ENCODE results near the gene STAT6.
"Not testable (repeated sequence)": the region's sequence is repeated elsewhere in the genome, so short reads cannot be mapped to it uniquely, and the experiment has no call there.

STAT6 gene

GRCh38 chr12:57069523-57069922 lies 41.6 kb downstream of the STAT6 start:
- in situ Hi-C loops (cut with MboI; ENCODE audit: low sequenced_read_pairs) = loop anchor here (5.0 kb wide), 2 partner anchors 43 to 108 kb away; partner anchors contain the start of gene STAT6
- H3K4me3 ChIP-seq = no peak overlapping the region
- H3K4me1 ChIP-seq = no peaks in the 10 kb centered on the region
- peaks cover 66% of the 10 kb centered on the region for H3K36me3 ChIP-seq (replicated peaks)
- no peaks in the 10 kb centered on the region for H3K27me3 ChIP-seq (ENCODE audit: low read depth)
- 0 out of 2 replicates have a peak, but pooled peaks cover 3% of the 10 kb centered on the region for H3K9me3 ChIP-seq
- DNase-seq (ENCODE audit: low spot score in 2 of 2) = peak; percentile 52 to 68

DNA sequence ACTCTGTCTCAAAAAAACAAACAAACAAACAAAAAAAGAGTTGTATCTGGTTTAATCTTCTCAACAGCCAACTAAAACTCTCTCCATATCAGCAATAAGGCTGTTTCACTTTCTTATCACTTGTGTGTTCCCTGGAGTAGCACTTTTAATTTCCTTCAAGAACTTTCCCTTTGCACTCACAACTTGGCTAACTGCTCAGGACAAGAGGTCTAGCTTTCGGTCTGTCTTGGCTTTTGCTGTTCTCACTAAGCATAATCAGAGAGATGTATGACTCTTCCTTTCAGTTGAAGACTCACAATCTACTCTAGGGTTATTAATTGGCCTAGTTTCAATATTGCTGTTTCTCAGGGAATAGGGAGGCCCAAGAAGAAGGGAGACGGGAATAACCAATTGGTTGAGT lies 44.9 kb downstream of the STAT6 start:
- H3K4me3 ChIP-seq = no peak overlapping the region
- in situ Hi-C loops (cut with MboI; ENCODE audit: low sequenced_read_pairs) = loop anchor here (5.0 kb wide), 2 partner anchors 46 to 111 kb away; partner anchors contain the start of gene STAT6
- H3K36me3 ChIP-seq (replicated peaks) = peaks cover 77% of the 10 kb centered on the region
- no peak for DNase-seq (ENCODE audit: low spot score in 2 of 2)
- H3K4me1 ChIP-seq = no peaks in the 10 kb centered on the region
- H3K9me3 ChIP-seq = 0 out of 2 replicates have a peak, but pooled peaks cover 3% of the 10 kb centered on the region
- no peaks in the 10 kb centered on the region for H3K27me3 ChIP-seq (ENCODE audit: low read depth)

DNA sequence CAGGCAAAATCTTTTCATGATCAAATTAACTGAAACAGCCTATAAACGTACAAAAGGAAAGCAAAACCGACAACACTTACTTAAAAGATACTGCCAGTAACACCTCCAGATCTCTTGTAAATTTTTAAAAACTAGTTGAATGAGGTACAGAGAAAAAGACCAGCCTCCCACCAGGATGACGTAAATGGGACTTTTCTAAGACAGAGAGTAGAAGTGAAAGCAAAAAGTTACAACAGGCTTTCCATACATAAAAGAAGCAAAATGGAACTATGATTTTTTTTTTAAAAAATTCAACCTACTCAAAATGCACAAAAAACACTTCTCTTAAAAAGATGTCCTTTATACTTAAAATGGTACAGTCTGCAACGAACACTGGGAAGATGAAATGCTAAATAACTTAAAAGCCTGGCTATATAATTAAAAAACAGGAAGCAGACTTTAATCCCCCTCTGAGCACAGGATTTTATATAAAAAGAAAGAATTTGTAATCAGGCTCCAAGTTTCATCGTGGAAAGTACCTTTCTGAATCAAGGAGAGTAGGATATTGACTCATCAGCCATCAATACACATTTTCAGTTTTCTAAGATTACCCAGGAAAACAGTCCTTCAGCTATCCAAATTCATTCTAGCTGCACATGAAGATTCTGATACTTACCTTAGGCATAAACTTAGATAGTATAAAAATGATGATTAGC lies 47.0 kb downstream of the STAT6 start:
- in situ Hi-C loops (cut with MboI; ENCODE audit: low sequenced_read_pairs) = no loop called here
- Histone ChIP-seq H3K27me3 (ENCODE audit: low read depth) (no peaks in the 10 kb centered on the region), H3K4me1 (no peaks in the 10 kb centered on the region), H3K9me3 (0 out of 2 replicates have a peak, but pooled peaks cover 3% of the 10 kb centered on the region), H3K36me3 (replicated peaks) (peaks cover 73% of the 10 kb centered on the region), H3K4me3 (no peak overlapping the region)
- DNase-seq (ENCODE audit: low spot score in 2 of 2) = no peak

- no peaks in the 10 kb centered on the region for H3K27me3 ChIP-seq (ENCODE audit: low read depth)
- in situ Hi-C loops (cut with MboI; ENCODE audit: low sequenced_read_pairs) = no loop called here
- 0 out of 2 replicates have a peak, but pooled peaks cover 3% of the 10 kb centered on the region for H3K9me3 ChIP-seq
- DNase-seq (ENCODE audit: low spot score in 2 of 2) = no peak
- peaks cover 68% of the 10 kb centered on the region for H3K36me3 ChIP-seq (replicated peaks)
- no peaks in the 10 kb centered on the region for H3K4me1 ChIP-seq
- no peak overlapping the region for H3K4me3 ChIP-seq
Observed at GRCh38 chr12:57058454-57058853, 52.7 kb downstream of the STAT6 start.

- in situ Hi-C loops (cut with MboI; ENCODE audit: low sequenced_read_pairs) = no loop called here
- Histone ChIP-seq H3K4me3 (no peak overlapping the region), H3K36me3 (replicated peaks) (peaks cover 60% of the 10 kb centered on the region), H3K27me3 (ENCODE audit: low read depth) (no peaks in the 10 kb centered on the region), H3K4me1 (no peaks in the 10 kb centered on the region), H3K9me3 (0 out of 2 replicates have a peak, but pooled peaks cover 3% of the 10 kb centered on the region)
- no peak for DNase-seq (ENCODE audit: low spot score in 2 of 2)
Observed at GRCh38 chr12:57057067-57057751, 54.0 kb downstream of the STAT6 start.

- Histone ChIP-seq H3K4me1 (no peaks in the 10 kb centered on the region), H3K4me3 (no peak overlapping the region), H3K27me3 (ENCODE audit: low read depth) (no peaks in the 10 kb centered on the region), H3K9me3 (0 out of 2 replicates have a peak, but pooled peaks cover 3% of the 10 kb centered on the region), H3K36me3 (replicated peaks) (peaks cover 53% of the 10 kb centered on the region)
- in situ Hi-C loops (cut with MboI; ENCODE audit: low sequenced_read_pairs) = no loop called here
- no peak for DNase-seq (ENCODE audit: low spot score in 2 of 2)
Observed at GRCh38 chr12:57055824-57056223, 55.3 kb downstream of the STAT6 start.

DNA sequence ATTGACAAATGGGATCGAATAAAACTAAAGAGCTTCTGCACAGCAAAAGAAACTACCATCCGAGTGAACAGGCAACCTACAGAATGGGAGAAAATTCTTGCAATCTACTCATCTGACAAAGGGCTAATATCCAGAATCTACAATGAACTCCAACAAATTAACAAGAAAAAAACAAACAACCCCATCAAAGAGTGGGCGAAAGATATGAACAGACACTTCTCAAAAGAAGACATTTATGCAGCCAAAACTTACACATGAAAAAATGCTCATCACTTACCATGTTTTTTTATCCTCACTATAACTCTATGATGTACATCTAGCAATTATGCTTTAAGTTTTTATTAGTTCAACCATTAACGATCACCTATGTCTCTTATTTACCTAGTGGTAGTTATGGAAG lies 57.3 kb downstream of the STAT6 start:
- H3K4me3 ChIP-seq; in situ Hi-C loops (cut with MboI; ENCODE audit: low sequenced_read_pairs); H3K9me3 ChIP-seq; DNase-seq (ENCODE audit: low spot score in 2 of 2); H3K4me1 ChIP-seq; H3K27me3 ChIP-seq (ENCODE audit: low read depth): not testable (repeated sequence)
- H3K36me3 ChIP-seq (replicated peaks) = peaks cover 34% of the 10 kb centered on the region

GRCh38 chr12:57053146-57053545 lies 58.0 kb downstream of the STAT6 start:
- H3K4me1 ChIP-seq; H3K9me3 ChIP-seq; DNase-seq (ENCODE audit: low spot score in 2 of 2); in situ Hi-C loops (cut with MboI; ENCODE audit: low sequenced_read_pairs); H3K27me3 ChIP-seq (ENCODE audit: low read depth); H3K4me3 ChIP-seq: not testable (repeated sequence)
- peaks cover 26% of the 10 kb centered on the region for H3K36me3 ChIP-seq (replicated peaks)

- Histone ChIP-seq H3K27me3 (ENCODE audit: low read depth) (no peaks in the 10 kb centered on the region), H3K4me1 (no peaks in the 10 kb centered on the region; the same call in 1 of the 2 replicates), H3K9me3 (0 out of 2 replicates have a peak, but pooled peaks cover 3% of the 10 kb centered on the region), H3K4me3 (no peak overlapping the region), H3K36me3 (replicated peaks) (peaks cover 8% of the 10 kb centered on the region)
- in situ Hi-C loops (cut with MboI; ENCODE audit: low sequenced_read_pairs) = no loop called here
- no peak for DNase-seq (ENCODE audit: low spot score in 2 of 2)
Observed at GRCh38 chr12:57051011-57051410, 60.2 kb downstream of the STAT6 start.

DNA sequence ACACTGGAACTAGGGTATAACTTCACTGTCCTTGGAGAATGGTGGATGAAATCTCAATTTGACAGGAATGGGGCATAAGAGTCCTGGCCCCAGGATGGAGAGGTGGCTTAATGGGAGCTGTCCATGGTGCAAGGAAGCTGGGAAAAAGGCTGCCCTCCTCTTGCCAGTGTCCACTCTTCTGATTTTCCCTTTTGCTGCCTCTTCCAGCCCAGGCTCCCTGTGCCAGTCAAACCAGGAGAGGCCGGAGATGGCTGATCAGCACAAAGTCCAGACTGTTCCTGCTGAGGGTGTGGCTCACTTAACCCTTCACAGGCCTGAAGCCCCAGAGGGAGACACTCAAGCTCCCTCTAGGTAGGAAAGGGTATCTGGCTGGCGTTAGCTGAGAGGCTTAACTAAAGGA lies 61.3 kb downstream of the STAT6 start, which contains the start of gene MYO1A:
MYO1A (minus strand) TSS at position 240 of the 400 bp plus-strand sequence. CDS start 1,806 bp downstream, outside the sequence.
- 0 out of 2 replicates have a peak, but pooled peaks cover 3% of the 10 kb centered on the region for H3K9me3 ChIP-seq
- in situ Hi-C loops (cut with MboI; ENCODE audit: low sequenced_read_pairs) = no loop called here
- H3K4me1 ChIP-seq = no peaks in the 10 kb centered on the region; the same call in 1 of the 2 replicates
- 0 out of 2 replicates have a peak, but pooled peaks cover 3% of the 10 kb centered on the region for H3K36me3 ChIP-seq (replicated peaks)
- peak in 1 of 2 experiments; percentile 21 for DNase-seq (ENCODE audit: low spot score in 2 of 2)
- H3K4me3 ChIP-seq = no peak within 1 kb of the TSS
- H3K27me3 ChIP-seq (ENCODE audit: low read depth) = peaks cover 3% of the 10 kb centered on the region; the same call in 1 of the 2 replicates

DNA sequence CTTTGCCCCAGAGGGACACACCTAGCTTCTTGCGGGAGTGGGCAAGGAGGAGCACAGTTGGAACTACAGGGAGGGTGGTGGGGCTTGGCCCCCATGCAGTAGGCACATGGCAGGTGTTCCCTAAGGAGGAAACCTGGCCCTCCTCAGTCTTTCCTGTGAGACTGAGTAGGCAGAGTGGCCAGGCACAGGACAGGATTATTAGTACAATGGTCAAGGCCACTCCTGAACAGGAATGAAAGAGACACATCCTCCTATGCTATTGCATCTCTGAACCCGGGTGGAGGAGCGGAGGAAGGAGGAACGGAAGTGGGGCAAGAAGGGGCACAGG lies 62.1 kb downstream of the STAT6 start:
- Histone ChIP-seq H3K9me3 (0 out of 2 replicates have a peak, but pooled peaks cover 3% of the 10 kb centered on the region), H3K4me3 (no peak overlapping the region), H3K36me3 (replicated peaks) (0 out of 2 replicates have a peak, but pooled peaks cover 3% of the 10 kb centered on the region), H3K4me1 (no peaks in the 10 kb centered on the region; the same call in 1 of the 2 replicates), H3K27me3 (ENCODE audit: low read depth) (peaks cover 3% of the 10 kb centered on the region; the same call in 1 of the 2 replicates)
- in situ Hi-C loops (cut with MboI; ENCODE audit: low sequenced_read_pairs) = no loop called here
- no peak for DNase-seq (ENCODE audit: low spot score in 2 of 2)

GRCh38 chr12:57048423-57049118 lies 62.6 kb downstream of the STAT6 start:
- peaks cover 3% of the 10 kb centered on the region; the same call in 1 of the 2 replicates for H3K27me3 ChIP-seq (ENCODE audit: low read depth)

DNA sequence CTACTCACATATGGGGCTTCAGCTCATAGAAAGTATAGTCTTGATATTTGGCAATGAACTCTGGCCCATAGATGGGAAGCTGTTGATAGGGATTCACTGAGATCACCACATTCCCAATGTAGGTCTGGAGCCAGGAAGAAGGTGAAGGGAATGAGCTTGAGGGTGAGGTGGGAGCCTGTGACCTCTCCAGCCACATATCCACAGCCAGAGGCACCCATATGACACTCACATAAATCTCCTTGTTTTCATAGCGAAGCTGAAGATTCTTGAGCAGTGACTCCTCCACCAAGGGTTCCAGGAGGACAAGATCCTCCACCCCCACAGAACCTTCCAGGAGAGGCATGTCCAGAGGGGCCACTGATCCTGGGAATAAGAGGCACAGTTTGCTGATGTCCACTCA lies 63.2 kb downstream of the STAT6 start:
- H3K4me1 ChIP-seq = no peaks in the 10 kb centered on the region; the same call in 1 of the 2 replicates
- no peaks in the 10 kb centered on the region for H3K9me3 ChIP-seq
- peaks cover 3% of the 10 kb centered on the region; the same call in 1 of the 2 replicates for H3K27me3 ChIP-seq (ENCODE audit: low read depth)
- no peak for DNase-seq (ENCODE audit: low spot score in 2 of 2)
- in situ Hi-C loops (cut with MboI; ENCODE audit: low sequenced_read_pairs) = no loop called here
- H3K4me3 ChIP-seq = no peak overlapping the region
- no peaks in the 10 kb centered on the region for H3K36me3 ChIP-seq (replicated peaks)

More at GRCh38 chr12:57048423-57049118, 62.6 kb downstream of the STAT6 start:
- 0 out of 2 replicates have a peak, but pooled peaks cover 1% of the 10 kb centered on the region for H3K9me3 ChIP-seq
- no peak for DNase-seq (ENCODE audit: low spot score in 2 of 2)
- H3K4me3 ChIP-seq = no peak overlapping the region
- in situ Hi-C loops (cut with MboI; ENCODE audit: low sequenced_read_pairs) = no loop called here
- H3K36me3 ChIP-seq (replicated peaks) = 0 out of 2 replicates have a peak, but pooled peaks cover 3% of the 10 kb centered on the region
- no peaks in the 10 kb centered on the region; the same call in 1 of the 2 replicates for H3K4me1 ChIP-seq

All from HAP-1 (cell line).